HG02981 (cell line): ENCODE results near the gene PSMD14.

Experiments used
- ATAC-seq: cut with Tn5 transposase; IDR thresholded peaks from one replicate; pipeline ENCODE4 v1.9.1; 2021; ENCODE audit warnings: mild to moderate bottlenecking, moderate library complexity; ENCODE audit not compliant: unreplicated experiment

Gene PSMD14

DNA sequence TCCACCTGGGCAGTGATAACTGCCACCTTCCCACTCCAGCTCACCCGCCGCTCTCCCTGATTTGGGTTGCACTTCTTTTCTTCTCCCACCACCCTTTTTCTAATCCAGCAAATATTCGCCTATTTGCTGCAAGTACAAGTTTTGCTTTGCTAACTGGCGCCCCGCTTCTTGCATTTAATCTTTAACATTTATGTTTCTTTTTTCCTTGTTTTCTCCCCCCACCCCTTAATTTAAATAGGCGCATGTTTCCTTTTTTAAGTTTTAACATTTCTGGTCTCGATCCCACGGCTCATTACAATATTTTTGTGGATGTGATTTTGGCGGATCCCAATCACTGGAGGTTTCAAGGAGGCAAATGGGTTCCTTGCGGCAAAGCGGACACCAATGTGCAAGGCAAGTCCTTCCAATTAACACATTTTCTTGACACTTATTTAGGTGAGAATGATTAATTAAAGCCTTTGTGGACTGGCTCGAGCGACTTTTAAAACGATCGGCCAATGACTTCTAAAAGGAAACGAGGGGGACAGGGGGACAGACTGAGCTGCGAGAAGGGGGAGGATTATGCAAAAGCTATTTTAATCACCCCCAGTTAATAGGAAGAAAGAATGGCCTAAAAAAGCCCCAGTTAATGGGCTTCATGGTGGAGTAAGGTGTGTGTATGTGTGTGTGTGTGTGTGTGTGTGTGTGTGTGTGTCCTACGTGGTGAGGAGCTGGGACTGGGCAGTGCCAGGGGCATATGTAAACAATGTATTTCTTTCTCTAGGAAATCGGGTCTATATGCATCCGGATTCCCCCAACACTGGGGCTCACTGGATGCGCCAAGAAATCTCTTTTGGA lies 109.4 kb downstream of the PSMD14 start:
- ATAC-seq = no peak

DNA sequence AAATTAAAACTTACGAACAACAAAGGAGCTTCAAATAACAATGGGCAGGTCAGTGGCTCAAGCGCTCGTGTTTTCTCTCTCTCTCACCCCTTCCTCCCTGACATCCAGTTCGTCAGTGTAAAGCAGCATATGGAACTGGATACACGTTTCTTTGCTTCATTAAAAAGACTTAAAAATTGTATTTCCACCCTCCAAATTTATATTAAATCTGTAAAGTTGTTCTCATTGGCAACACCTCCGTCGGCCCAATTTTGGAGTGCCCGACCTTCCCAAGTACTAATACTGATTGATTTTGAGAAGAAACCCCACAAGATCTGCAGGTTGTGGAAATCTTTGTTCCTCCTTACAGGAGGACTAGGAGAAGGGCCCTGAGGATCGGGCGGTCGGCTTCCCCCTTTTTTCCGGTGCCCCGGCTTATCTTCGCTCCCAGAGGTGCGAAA lies 110.1 kb downstream of the PSMD14 start:
- no peak for ATAC-seq

DNA sequence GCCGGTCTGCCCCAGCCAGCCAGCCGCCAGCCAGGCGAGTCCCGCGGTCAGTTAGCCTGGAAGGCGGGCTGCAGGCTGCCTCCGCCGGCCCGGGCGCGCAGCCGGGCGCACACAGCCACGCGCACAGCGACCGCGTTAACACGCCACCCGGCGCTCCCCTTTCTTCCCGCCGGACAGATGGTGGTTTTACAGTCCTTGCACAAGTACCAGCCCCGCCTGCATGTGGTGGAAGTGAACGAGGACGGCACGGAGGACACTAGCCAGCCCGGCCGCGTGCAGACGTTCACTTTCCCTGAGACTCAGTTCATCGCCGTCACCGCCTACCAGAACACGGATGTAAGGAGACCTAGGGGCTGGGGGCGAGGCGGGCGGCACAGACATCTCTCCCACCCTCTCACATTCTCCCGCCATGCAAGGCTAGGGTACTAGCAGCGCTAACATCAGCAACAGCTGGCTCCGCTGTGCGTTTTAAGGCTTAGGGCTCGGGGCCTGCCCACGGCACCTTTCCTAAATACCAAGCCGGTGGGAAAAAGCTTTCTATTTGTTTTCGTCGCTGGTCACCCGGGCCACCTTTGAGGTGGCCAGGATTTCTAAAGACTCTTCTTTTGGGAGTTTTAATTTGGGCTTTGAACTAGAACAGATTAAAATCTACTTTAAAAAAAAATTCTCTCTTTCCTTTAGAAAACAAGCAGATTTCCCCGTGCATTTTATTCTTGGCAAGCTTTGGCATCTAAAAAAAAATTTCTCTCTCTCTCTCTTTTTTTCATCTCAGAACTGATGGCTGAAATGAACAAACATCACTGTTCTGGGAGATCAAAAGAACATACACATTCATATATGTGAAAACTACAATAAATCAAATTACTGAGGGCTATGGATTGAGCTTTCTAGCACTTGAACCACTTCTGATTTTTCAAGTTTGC lies 110.8 kb downstream of the PSMD14 start:
- ATAC-seq = no peak

DNA sequence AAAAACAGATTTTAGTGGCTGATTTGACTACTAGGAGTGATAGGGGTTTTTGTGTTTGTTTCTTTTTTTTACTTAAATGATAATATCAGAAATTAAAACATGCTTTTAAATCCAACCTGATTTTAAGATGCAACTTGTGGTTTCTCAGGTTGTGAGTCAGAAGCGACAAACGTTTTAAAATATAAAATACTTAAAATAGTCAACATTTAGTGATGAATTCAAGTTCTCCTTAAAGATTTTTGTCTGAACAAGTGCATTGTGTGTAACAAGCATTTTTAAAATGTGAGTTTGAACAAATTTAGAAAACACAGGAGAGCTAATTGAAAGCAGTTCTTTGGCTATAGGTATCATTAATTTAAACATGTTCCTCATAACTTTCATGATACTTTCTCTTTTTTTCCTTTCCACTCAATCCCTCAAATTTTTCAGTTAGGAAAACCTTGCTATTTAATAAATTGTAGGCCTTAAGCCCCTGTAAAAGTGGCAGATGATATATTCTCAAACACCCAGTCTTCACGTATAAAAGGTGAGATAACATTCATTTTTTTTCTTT lies 111.5 kb downstream of the PSMD14 start:
- ATAC-seq = no peak

GRCh38 chr2:161420406-161421074 lies 112.3 kb downstream of the PSMD14 start:
- no peak for ATAC-seq

GRCh38 chr2:161421686-161422085 lies 113.5 kb downstream of the PSMD14 start:
- ATAC-seq = no peak

GRCh38 chr2:161422816-161423403 lies 114.7 kb downstream of the PSMD14 start:
- no peak for ATAC-seq

- no peak for ATAC-seq
Observed at GRCh38 chr2:161423421-161424393, 115.5 kb downstream of the PSMD14 start.

GRCh38 chr2:161424394-161424769 lies 116.2 kb downstream of the PSMD14 start:
- no peak for ATAC-seq

DNA sequence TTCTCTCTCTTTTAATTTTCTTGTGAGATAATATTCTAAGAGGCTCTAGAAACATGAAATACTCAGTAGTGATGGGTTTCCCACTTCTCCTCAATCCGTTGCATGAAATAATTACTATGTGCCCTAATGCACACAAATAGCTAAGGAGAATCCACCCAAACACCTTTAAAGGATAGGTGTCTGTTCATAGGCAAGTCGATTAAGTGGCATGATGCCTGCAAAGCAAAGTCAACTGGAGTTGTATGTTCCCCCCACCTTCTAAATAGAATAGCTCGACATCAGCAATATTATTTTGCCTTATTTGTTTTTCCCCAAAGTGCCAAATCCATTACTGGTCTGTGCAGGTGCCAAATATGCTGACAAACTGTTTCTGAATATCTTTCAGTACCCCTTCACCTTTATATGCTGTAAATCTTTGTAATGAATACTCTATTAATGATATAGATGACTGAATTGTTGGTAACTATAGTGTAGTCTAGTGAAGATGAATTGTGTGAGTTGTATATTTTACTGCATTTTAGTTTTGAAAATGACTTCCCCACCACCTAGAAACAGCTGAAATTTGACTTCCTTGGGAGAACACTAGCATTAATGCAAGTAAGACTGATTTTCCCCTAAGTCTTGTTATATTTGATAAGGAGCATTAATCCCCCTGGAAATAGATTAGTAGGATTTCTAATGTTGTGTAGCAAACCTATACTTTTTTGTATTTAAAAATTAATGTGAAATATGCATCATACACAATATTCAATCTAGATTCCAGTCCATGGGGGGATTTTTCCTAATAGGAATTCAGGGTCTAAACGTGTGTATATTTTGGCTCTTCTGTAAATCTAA lies 116.9 kb downstream of the PSMD14 start:
- no peak for ATAC-seq

GRCh38 chr2:161425728-161426454 lies 117.7 kb downstream of the PSMD14 start:
- no peak for ATAC-seq

DNA sequence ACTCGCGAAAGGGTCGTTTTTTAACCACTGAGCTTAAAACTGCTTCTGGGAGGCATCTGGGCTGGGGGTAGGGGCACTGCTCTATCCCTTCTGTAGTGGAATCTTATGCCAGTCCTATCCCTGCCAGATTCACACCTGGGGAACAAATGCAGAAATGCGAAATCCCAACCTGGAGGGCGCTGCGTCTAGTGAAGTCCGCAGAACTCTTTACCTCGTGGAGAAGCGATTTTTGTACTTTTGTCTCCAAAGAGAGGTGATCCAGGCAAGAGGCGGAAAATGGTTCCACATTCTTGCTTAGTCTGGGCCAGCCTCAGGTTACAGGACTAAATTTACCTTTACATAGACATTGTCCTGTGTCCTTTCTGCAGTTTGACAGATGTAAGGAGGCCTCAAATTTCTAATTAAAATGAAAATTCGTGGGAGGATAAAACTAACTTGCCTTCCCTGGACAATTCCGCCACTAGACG lies 118.3 kb downstream of the PSMD14 start:
- ATAC-seq = no peak

DNA sequence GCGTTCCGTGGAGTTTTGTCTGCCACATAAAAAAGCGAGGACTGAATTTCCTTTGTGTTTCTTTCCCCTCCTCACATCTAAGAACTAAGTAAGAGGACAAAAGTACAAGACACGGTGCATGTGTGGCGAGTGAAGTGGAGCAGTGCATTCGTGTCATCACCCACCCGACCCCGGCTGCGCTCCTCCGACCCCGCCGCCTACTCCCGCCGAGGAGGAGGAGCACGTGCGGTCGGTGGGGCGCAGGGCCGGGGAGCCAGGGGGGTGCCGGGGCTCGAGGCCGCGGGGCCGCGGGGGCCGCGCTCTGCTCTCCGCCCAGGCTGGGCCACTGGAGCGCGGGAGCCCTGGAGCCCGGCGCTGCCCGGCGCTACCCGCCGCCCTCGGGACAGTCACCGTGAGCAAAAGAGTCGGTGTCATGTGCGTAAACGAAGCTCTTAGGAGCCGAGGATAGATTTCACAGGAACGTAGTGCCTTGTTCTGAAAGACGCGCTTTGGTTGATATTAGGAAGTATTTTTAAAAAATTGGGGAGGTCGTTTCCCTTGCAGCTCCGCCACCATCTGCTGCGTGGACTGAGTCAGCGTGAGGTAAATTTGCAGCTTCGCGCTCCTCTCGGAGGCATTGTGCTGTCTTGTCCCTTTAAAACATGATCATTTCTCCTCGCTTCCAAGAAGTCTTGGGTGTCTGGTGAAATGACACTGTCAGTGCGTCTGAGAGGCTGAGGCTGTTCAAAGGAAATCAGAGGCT lies 118.9 kb downstream of the PSMD14 start:
- ATAC-seq = no peak

GRCh38 chr2:161427664-161428587 lies 119.7 kb downstream of the PSMD14 start:
- ATAC-seq = no peak

GRCh38 chr2:161430386-161430785 lies 122.2 kb downstream of the PSMD14 start:
- no peak for ATAC-seq

- ATAC-seq = no peak
Observed at GRCh38 chr2:161432107-161432506, 123.9 kb downstream of the PSMD14 start.
